SK-N-SH (cell line): ENCODE measurements around the gene GNG3. TPM values are rescaled to one million over a fixed set of nuclear protein-coding genes. Genes with fewer than 3 reads are reported as not detected.

Source experiments
- CHD2 ChIP-seq: fragments of 150-350 bp; IDR thresholded peaks from 2 replicates; pipeline ENCODE4 v1.6.1; 2018; ENCODE audit warnings: low read length; ENCODE audit not compliant: partially characterized antibody
- ELF1 ChIP-seq: IDR thresholded peaks from 2 replicates; pipeline ENCODE4 v1.4.0; 2012
- EP300 ChIP-seq, 2 experiments: IDR thresholded peaks; 2 replicates each; pipeline versions ENCODE4 v1.4.0 to v1.6.1; 2012; ENCODE audit warnings: borderline replicate concordance in 1 of 2, low read depth in 1 of 2, low read length in 1 of 2
- EZH2phosphoT487 ChIP-seq: fragments of 200-600 bp; sonication (generic); IDR thresholded peaks from 2 replicates; pipeline ENCODE4 v1.6.1; 2017; ENCODE audit warnings: low read depth, mixed run types, mild to moderate bottlenecking, antibody characterized with exemption, moderate library complexity, borderline replicate concordance
- FOXJ3 ChIP-seq: sonication (generic); formaldehyde crosslinking; IDR thresholded peaks from 2 replicates; pipeline ENCODE4 v1.5.1; 2020; ENCODE audit warnings: mild to moderate bottlenecking, missing genetic modification reagents
- GATA2 ChIP-seq: sonication (generic); formaldehyde crosslinking; IDR thresholded peaks from 2 replicates; pipeline ENCODE4 v1.5.0; 2020; ENCODE audit warnings: mild to moderate bottlenecking, missing genetic modification reagents
- JUND ChIP-seq: IDR thresholded peaks from 2 replicates; pipeline ENCODE4 v1.4.0; 2012
- MEF2A ChIP-seq: IDR thresholded peaks from 2 replicates; pipeline ENCODE4 v1.4.0; 2012; ENCODE audit warnings: low read depth, borderline replicate concordance
- MXI1 ChIP-seq: IDR thresholded peaks from 2 replicates; pipeline ENCODE4 v1.6.1; 2012; ENCODE audit warnings: mild to moderate bottlenecking, low read depth, low read length, improper control_type of control experiment
- NRF1 ChIP-seq: IDR thresholded peaks from 2 replicates; pipeline ENCODE4 v1.6.1; 2012; ENCODE audit warnings: low read depth, mild to moderate bottlenecking, low read length
- RAD21 ChIP-seq: IDR thresholded peaks from 2 replicates; pipeline ENCODE4 v1.6.1; 2012; ENCODE audit warnings: mild to moderate bottlenecking, low read length
- RCOR1 ChIP-seq: fragments of 150-350 bp; IDR thresholded peaks from 2 replicates; pipeline ENCODE4 v1.6.1; 2017; ENCODE audit warnings: antibody characterized with exemption, low read length
- SIN3A ChIP-seq: IDR thresholded peaks from 2 replicates; pipeline ENCODE4 v1.6.1; 2012; ENCODE audit warnings: low read depth, mild to moderate bottlenecking, low read length, moderate library complexity, borderline replicate concordance
- SMC3 ChIP-seq: IDR thresholded peaks from 2 replicates; pipeline ENCODE4 v1.6.1; 2012; ENCODE audit warnings: low read depth, low read length, improper control_type of control experiment
- TAF1 ChIP-seq: IDR thresholded peaks from 2 replicates; pipeline ENCODE4 v1.6.1; 2012; ENCODE audit warnings: low read depth, mild to moderate bottlenecking, low read length, moderate library complexity, borderline replicate concordance
- TCF12 ChIP-seq: IDR thresholded peaks from 2 replicates; pipeline ENCODE4 v1.4.0; 2012
- TEAD4 ChIP-seq: IDR thresholded peaks from 2 replicates; pipeline ENCODE4 v1.4.0; 2012; ENCODE audit warnings: mild to moderate bottlenecking, borderline replicate concordance; ENCODE audit not compliant: insufficient read depth
- YY1 ChIP-seq: IDR thresholded peaks from 2 replicates; pipeline ENCODE4 v1.4.0; 2012; ENCODE audit warnings: low read depth, mild to moderate bottlenecking
- polyA plus RNA-seq, 3 experiments: library from polyadenylated mRNA; depleted of rRNA; stranded (reverse); fragments of >200 nt; gene quantifications; 2 replicates each; pipeline ENCODE4 v1.2.3, GENCODE V29; 2012
- TF ChIP-seq, protein P1 (sequence below): IDR thresholded peaks from 2 replicates; pipeline ENCODE4 v1.4.0; 2012; ENCODE audit warnings: low read depth, borderline replicate concordance
- TF ChIP-seq, protein P2 (sequence below): fragments of 200-600 bp; sonication (generic); IDR thresholded peaks from 2 replicates; pipeline ENCODE4 v1.6.1; 2017; ENCODE audit warnings: antibody characterized with exemption, mild to moderate bottlenecking, moderate library complexity
- TF ChIP-seq, protein P3 (sequence below): IDR thresholded peaks from 2 replicates; pipeline ENCODE4; 2012
- TF ChIP-seq, protein P4 (sequence below): fragments of 150-350 bp; IDR thresholded peaks from 2 replicates; pipeline ENCODE4 v1.6.1; 2016; ENCODE audit warnings: mild to moderate bottlenecking, low read depth, low read length

Gene GNG3
- polyA plus RNA-seq, 1 of the 3 experiments (the other 2 are of a cell fraction): 0.16 TPM

DNA sequence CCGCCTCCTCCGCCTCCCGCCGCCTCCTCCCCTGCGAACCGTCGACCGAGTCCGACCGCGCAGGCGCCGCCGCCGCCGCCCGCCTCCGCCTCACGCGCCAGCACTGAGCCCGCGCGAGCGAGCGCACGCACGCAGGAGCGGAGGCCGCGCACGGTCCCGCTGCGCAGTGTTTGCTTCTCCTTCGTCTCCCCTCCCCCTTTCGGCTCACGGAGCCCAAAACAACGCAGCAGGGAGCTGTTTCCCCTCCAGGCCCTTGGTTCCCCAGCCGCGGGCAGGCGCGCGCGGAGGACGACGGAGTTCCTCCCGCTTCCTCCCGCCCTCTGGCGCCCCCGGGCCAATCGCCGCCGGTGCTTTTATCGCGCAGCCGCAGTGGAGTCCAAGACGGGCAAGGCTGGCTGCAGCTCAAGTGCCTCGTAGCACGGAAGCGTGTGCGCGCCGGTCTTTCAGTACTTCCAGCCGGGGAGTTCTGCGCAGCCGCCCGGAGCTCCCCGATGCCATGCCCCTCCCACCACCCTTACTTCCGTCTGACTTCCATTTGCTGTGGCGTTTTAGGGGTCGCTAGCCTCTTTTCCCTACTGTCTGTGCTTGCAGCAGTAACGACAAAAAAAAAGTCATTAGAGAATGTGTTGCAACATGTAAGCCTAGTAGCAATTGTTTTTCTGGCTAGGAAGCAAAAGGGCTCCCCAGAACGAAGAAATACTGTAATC is 19.8 kb downstream of the GNG3 start, which contains the start of gene HNRNPUL2 (continued):
- TF ChIP-seq GATA2 (CRISPR knock-in tag): no peak
- no peak for TF ChIP-seq JUND
- TF ChIP-seq TEAD4: no peak
- peak; percentile 93 for TF ChIP-seq NRF1
- TF ChIP-seq ELF1: peak; percentile 85
- peak; percentile 54 for TF ChIP-seq YY1
- TF ChIP-seq, protein P1, sequence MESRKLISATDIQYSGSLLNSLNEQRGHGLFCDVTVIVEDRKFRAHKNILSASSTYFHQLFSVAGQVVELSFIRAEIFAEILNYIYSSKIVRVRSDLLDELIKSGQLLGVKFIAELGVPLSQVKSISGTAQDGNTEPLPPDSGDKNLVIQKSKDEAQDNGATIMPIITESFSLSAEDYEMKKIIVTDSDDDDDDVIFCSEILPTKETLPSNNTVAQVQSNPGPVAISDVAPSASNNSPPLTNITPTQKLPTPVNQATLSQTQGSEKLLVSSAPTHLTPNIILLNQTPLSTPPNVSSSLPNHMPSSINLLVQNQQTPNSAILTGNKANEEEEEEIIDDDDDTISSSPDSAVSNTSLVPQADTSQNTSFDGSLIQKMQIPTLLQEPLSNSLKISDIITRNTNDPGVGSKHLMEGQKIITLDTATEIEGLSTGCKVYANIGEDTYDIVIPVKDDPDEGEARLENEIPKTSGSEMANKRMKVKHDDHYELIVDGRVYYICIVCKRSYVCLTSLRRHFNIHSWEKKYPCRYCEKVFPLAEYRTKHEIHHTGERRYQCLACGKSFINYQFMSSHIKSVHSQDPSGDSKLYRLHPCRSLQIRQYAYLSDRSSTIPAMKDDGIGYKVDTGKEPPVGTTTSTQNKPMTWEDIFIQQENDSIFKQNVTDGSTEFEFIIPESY: no peak
- TF ChIP-seq MXI1: peak; percentile 87
- peak; percentile 48 for TF ChIP-seq TAF1
- no peak for TF ChIP-seq MEF2A
- TF ChIP-seq SIN3A: peak; percentile 80; the same call in 1 of the 2 replicates
- no peak for TF ChIP-seq SMC3
- TF ChIP-seq CHD2: peak; percentile 66
- TF ChIP-seq, protein P2, sequence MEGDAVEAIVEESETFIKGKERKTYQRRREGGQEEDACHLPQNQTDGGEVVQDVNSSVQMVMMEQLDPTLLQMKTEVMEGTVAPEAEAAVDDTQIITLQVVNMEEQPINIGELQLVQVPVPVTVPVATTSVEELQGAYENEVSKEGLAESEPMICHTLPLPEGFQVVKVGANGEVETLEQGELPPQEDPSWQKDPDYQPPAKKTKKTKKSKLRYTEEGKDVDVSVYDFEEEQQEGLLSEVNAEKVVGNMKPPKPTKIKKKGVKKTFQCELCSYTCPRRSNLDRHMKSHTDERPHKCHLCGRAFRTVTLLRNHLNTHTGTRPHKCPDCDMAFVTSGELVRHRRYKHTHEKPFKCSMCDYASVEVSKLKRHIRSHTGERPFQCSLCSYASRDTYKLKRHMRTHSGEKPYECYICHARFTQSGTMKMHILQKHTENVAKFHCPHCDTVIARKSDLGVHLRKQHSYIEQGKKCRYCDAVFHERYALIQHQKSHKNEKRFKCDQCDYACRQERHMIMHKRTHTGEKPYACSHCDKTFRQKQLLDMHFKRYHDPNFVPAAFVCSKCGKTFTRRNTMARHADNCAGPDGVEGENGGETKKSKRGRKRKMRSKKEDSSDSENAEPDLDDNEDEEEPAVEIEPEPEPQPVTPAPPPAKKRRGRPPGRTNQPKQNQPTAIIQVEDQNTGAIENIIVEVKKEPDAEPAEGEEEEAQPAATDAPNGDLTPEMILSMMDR: no peak; the same call in 1 of the 2 replicates
- TF ChIP-seq, protein P3, sequence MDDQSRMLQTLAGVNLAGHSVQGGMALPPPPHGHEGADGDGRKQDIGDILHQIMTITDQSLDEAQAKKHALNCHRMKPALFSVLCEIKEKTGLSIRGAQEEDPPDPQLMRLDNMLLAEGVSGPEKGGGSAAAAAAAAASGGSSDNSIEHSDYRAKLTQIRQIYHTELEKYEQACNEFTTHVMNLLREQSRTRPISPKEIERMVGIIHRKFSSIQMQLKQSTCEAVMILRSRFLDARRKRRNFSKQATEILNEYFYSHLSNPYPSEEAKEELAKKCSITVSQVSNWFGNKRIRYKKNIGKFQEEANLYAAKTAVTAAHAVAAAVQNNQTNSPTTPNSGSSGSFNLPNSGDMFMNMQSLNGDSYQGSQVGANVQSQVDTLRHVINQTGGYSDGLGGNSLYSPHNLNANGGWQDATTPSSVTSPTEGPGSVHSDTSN: peak; percentile 6
- TF ChIP-seq RAD21: no peak
- no peak for TF ChIP-seq EP300 (IDR thresholded peaks at IDR 0.05; ENCODE audit: borderline replicate concordance in 1 of 2, low read depth in 1 of 2, low read length in 1 of 2)
- TF ChIP-seq EZH2phosphoT487: no peak
- no peak for TF ChIP-seq RCOR1
- TF ChIP-seq, protein P4, sequence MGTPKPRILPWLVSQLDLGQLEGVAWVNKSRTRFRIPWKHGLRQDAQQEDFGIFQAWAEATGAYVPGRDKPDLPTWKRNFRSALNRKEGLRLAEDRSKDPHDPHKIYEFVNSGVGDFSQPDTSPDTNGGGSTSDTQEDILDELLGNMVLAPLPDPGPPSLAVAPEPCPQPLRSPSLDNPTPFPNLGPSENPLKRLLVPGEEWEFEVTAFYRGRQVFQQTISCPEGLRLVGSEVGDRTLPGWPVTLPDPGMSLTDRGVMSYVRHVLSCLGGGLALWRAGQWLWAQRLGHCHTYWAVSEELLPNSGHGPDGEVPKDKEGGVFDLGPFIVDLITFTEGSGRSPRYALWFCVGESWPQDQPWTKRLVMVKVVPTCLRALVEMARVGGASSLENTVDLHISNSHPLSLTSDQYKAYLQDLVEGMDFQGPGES: no peak
- TF ChIP-seq FOXJ3: no peak
- TF ChIP-seq TCF12: no peak
